GM23338 (cell line): Measurements from ENCODE around the gene CCL7. TPM values are rescaled to one million over a fixed set of nuclear protein-coding genes. Genes with fewer than 3 reads are reported as not detected.

Source experiments
- ATAC-seq: fragments of 200-7000 bp; cut with Tn5 transposase; 3 replicates; pipeline ENCODE4 v1.9.1; 2020
- DNase-seq: peaks from one replicate; pipeline ENCODE4 v3.0.0-alpha.2; 2015; ENCODE audit warnings: low spot score
- H2AFZ ChIP-seq: fragments of 200-600 bp; sonication (generic); 2 replicates; pipeline ENCODE4 v1.8.0; 2016; ENCODE audit warnings: antibody characterized with exemption, mild to moderate bottlenecking, moderate library complexity
- H3F3A ChIP-seq: fragments of 200-600 bp; sonication (generic); replicated peaks from 2 replicates; pipeline ENCODE4 v1.8.0; 2017; ENCODE audit warnings: antibody characterized with exemption, mixed run types, low read depth
- H3K27ac ChIP-seq: fragments of 200-600 bp; sonication (generic); 2 replicates; pipeline ENCODE4 v1.6.1; 2016; ENCODE audit warnings: low read depth
- H3K27me3 ChIP-seq: fragments of 200-600 bp; sonication (generic); 2 replicates; pipeline ENCODE4 v1.8.0; 2016; ENCODE audit warnings: mild to moderate bottlenecking, mixed run types, moderate library complexity; ENCODE audit not compliant: insufficient read depth
- H3K36me3 ChIP-seq: fragments of 200-600 bp; sonication (generic); 2 replicates; pipeline ENCODE4 v1.8.0; 2016; ENCODE audit warnings: mild to moderate bottlenecking; ENCODE audit not compliant: insufficient read depth
- H3K4me1 ChIP-seq: fragments of 200-600 bp; sonication (generic); 2 replicates; pipeline ENCODE4 v1.8.0; 2016; ENCODE audit warnings: mild to moderate bottlenecking, moderate library complexity; ENCODE audit not compliant: insufficient read depth
- H3K4me2 ChIP-seq: fragments of 200-600 bp; sonication (generic); 2 replicates; pipeline ENCODE4 v1.7.1; 2017; ENCODE audit warnings: mixed run types
- H3K4me3 ChIP-seq: fragments of 200-600 bp; sonication (generic); 2 replicates; pipeline ENCODE4 v1.6.1; 2016; ENCODE audit warnings: mixed run types
- H3K79me2 ChIP-seq: fragments of 200-600 bp; sonication (generic); replicated peaks from 2 replicates; pipeline ENCODE4 v1.8.0; 2017; ENCODE audit warnings: mild to moderate bottlenecking; ENCODE audit not compliant: insufficient read depth
- H3K9me2 ChIP-seq: fragments of 200-600 bp; sonication (generic); 2 replicates; pipeline ENCODE4 v1.8.0; 2017; ENCODE audit not compliant: insufficient read depth
- H4K20me1 ChIP-seq: fragments of 200-600 bp; sonication (generic); replicated peaks from 2 replicates; pipeline ENCODE4 v1.8.0; 2017; ENCODE audit warnings: mild to moderate bottlenecking; ENCODE audit not compliant: insufficient read depth
- H3K27ac Mint-ChIP-seq: 2 replicates; pipeline ENCODE4 v1.8.0; 2020; ENCODE audit warnings: inconsistent platforms, mild to moderate bottlenecking, moderate library complexity, mixed read lengths
- H3K27me3 Mint-ChIP-seq: 3 replicates; pipeline ENCODE4 v1.8.0; 2022; ENCODE audit warnings: low read depth, mild to moderate bottlenecking, moderate library complexity, mixed read lengths, inconsistent platforms; ENCODE audit not compliant: insufficient read depth, poor library complexity
- H3K36me3 Mint-ChIP-seq: 3 replicates; pipeline ENCODE4 v1.8.0; 2021; ENCODE audit warnings: low read depth, mild to moderate bottlenecking, inconsistent platforms, moderate library complexity, mixed read lengths
- H3K4me1 Mint-ChIP-seq: 3 replicates; pipeline ENCODE4 v1.8.0; 2020; ENCODE audit warnings: mild to moderate bottlenecking, inconsistent platforms, mixed read lengths
- H3K4me3 Mint-ChIP-seq: 3 replicates; pipeline ENCODE4 v1.8.0; 2021; ENCODE audit warnings: moderate library complexity, mild to moderate bottlenecking, inconsistent platforms, mixed read lengths
- H3K9me3 Mint-ChIP-seq: 3 replicates; pipeline ENCODE4 v1.8.0; 2020; ENCODE audit warnings: moderate library complexity, mild to moderate bottlenecking, inconsistent platforms, mixed read lengths
- CREB1 ChIP-seq: fragments of 250-450 bp; sonication (Bioruptor Pico); IDR thresholded peaks from 2 replicates; pipeline ENCODE4 v1.5.0; 2020; ENCODE audit warnings: low read depth, mild to moderate bottlenecking, moderate library complexity
- EZH2 ChIP-seq: fragments of 200-600 bp; sonication (generic); IDR thresholded peaks from one replicate; pipeline ENCODE4 v1.8.0; 2017; ENCODE audit warnings: antibody characterized with exemption, mild to moderate bottlenecking, low read depth; ENCODE audit not compliant: unreplicated experiment
- EZH2phosphoT487 ChIP-seq: fragments of 200-600 bp; sonication (generic); IDR thresholded peaks from one replicate; pipeline ENCODE4 v1.8.1; 2018; ENCODE audit warnings: antibody characterized with exemption; ENCODE audit not compliant: unreplicated experiment
- JUNB ChIP-seq: IDR thresholded peaks from one replicate; pipeline ENCODE4 v1.6.1; 2016; ENCODE audit warnings: antibody characterized with exemption; ENCODE audit not compliant: unreplicated experiment
- STAT1 ChIP-seq: IDR thresholded peaks from one replicate; pipeline ENCODE4 v1.6.1; 2016; ENCODE audit warnings: antibody characterized with exemption; ENCODE audit not compliant: unreplicated experiment
- ZNF114 ChIP-seq: fragments of 250-450 bp; sonication (Bioruptor Pico); IDR thresholded peaks from 2 replicates; pipeline ENCODE4 v1.5.0; 2020; ENCODE audit warnings: mild to moderate bottlenecking, moderate library complexity
- ZNF331 ChIP-seq: fragments of 250-450 bp; sonication (Bioruptor Pico); IDR thresholded peaks from 2 replicates; pipeline ENCODE4 v1.5.0; 2020; ENCODE audit warnings: low read depth, mild to moderate bottlenecking, moderate library complexity
- polyA plus RNA-seq: library from polyadenylated mRNA; unstranded; fragments of >200 nt; fragmentation: Nextera tagmentation; extraction: Ambion mirVana; gene quantifications from 2 replicates; pipeline ENCODE4 v1.2.1, GENCODE V29; 2016
- total RNA-seq: library from RNA; depleted of rRNA; stranded (reverse); fragments of >200 nt; shearing (Covaris generic); gene quantifications from 2 replicates; pipeline ENCODE4 v1.2.3, GENCODE V29; 2014
- TF ChIP-seq, protein P1 (sequence below), 2 experiments: fragments of 200-600 bp in 1 of 2; sonication (generic) in 1 of 2; conservative IDR thresholded peaks; 2 replicates each; pipeline versions ENCODE4 v1.5.1 to v1.6.1; 2016 to 2017; ENCODE audit warnings: antibody characterized with exemption in 2 of 2, low read depth in 2 of 2, mild to moderate bottlenecking in 2 of 2, moderate library complexity in 1 of 2
- TF ChIP-seq, protein P2 (sequence below): IDR thresholded peaks from one replicate; pipeline ENCODE4 v1.6.1; 2018; ENCODE audit warnings: antibody characterized with exemption; ENCODE audit not compliant: unreplicated experiment

The CCL7 gene
- total and polyA plus RNA-seq, 2 experiments from 2014 or later: not detected

DNA sequence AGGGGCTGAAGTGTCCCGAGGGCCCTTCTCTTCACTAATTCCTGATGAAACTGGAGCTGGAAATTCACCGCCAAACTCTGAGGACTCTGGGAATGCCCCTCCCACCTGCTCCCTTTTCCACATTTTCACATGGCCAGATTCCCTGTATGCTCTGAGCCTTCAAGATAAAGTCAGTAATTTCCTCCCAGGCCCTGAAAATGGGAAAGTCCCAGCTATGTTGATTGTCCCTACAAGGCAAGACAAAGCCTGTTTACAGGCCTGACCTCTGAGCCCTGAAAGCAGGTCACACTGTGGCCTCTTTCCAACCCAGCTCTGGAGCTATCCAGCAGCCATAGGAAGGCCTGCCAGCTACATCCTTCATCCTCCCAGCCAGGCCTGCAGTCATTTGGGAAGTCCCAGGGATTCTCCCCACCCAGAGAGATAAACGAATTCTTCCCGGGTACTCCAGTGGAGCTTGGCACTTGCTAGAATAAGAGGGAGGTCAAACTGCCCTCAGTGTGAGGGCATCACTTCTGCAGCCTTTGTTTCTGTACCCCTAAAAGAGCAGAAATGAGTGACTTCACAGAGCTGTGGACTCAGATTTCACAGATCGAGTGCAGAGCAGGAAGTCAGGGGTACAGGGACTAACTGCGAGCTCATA is 34.5 kb upstream of the CCL7 start:
- H3K27ac ChIP-seq: no peak overlapping the region
- ATAC-seq: peak; percentile 80

DNA sequence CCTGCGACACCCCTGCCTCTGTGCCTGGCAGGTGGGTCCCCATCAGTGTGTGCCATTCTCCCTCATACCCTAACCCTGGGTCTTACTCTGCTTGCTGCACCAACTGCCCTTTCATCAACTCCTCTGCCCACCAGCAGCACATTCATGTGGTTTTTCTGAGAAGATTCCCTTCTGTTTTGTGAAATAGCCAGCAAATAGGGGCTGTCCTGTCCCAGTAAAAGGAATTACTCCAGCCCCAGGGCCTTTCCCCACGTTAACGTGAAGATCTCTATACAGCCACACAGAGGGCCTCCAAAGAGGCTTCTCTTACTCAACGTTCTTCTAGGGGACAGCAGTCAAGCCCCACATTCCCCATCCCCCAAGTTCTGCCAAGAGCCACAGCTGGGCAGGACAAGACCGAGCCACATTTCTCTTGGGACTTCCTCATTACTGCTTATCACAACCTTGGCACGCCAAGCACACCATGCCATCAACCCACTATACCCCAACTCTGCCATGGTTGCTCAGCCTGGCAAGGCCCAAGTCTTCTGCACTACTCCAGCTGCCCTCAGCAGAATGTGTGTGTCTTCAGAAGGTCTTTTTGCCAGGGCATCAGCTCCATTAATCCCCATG is 33.6 kb upstream of the CCL7 start:
- Mint-ChIP-seq H3K27me3 (peaks cover 7% of the 10 kb centered on the region), H3K9me3 (no peaks in the 10 kb centered on the region), H3K4me3 (no peak overlapping the region), H3K27ac (no peak overlapping the region), H3K36me3 (no peaks in the 10 kb centered on the region), H3K4me1 (peaks cover 13% of the 10 kb centered on the region; the same call in 2 of the 3 replicates)
- no peak for ATAC-seq
- Histone ChIP-seq H4K20me1 (no peaks in the 10 kb centered on the region), H3K79me2 (no peaks in the 10 kb centered on the region), H3F3A (no peaks in the 10 kb centered on the region), H3K27me3 (no peaks in the 10 kb centered on the region), H3K27ac (no peak overlapping the region), H3K4me1 (no peaks in the 10 kb centered on the region; the same call in 1 of the 2 replicates), H3K4me2 (no peak overlapping the region), H2AFZ (no peak overlapping the region), H3K4me3 (no peak overlapping the region), H3K9me2 (no peaks in the 10 kb centered on the region), H3K36me3 (no peaks in the 10 kb centered on the region)
- DNase-seq: no peak
- no peak for TF ChIP-seq ZNF331 (CRISPR knock-in tag)
- no peak for TF ChIP-seq ZNF114 (CRISPR knock-in tag)
- no peak for TF ChIP-seq EZH2phosphoT487
- TF ChIP-seq, protein P1, sequence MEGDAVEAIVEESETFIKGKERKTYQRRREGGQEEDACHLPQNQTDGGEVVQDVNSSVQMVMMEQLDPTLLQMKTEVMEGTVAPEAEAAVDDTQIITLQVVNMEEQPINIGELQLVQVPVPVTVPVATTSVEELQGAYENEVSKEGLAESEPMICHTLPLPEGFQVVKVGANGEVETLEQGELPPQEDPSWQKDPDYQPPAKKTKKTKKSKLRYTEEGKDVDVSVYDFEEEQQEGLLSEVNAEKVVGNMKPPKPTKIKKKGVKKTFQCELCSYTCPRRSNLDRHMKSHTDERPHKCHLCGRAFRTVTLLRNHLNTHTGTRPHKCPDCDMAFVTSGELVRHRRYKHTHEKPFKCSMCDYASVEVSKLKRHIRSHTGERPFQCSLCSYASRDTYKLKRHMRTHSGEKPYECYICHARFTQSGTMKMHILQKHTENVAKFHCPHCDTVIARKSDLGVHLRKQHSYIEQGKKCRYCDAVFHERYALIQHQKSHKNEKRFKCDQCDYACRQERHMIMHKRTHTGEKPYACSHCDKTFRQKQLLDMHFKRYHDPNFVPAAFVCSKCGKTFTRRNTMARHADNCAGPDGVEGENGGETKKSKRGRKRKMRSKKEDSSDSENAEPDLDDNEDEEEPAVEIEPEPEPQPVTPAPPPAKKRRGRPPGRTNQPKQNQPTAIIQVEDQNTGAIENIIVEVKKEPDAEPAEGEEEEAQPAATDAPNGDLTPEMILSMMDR (conservative IDR thresholded peaks at IDR 0.05; ENCODE audit: low read depth in 2 of 2): no peak
- TF ChIP-seq CREB1 (CRISPR knock-in tag): no peak
- no peak for TF ChIP-seq JUNB
- no peak for TF ChIP-seq EZH2
- no peak for TF ChIP-seq STAT1
- TF ChIP-seq, protein P2, sequence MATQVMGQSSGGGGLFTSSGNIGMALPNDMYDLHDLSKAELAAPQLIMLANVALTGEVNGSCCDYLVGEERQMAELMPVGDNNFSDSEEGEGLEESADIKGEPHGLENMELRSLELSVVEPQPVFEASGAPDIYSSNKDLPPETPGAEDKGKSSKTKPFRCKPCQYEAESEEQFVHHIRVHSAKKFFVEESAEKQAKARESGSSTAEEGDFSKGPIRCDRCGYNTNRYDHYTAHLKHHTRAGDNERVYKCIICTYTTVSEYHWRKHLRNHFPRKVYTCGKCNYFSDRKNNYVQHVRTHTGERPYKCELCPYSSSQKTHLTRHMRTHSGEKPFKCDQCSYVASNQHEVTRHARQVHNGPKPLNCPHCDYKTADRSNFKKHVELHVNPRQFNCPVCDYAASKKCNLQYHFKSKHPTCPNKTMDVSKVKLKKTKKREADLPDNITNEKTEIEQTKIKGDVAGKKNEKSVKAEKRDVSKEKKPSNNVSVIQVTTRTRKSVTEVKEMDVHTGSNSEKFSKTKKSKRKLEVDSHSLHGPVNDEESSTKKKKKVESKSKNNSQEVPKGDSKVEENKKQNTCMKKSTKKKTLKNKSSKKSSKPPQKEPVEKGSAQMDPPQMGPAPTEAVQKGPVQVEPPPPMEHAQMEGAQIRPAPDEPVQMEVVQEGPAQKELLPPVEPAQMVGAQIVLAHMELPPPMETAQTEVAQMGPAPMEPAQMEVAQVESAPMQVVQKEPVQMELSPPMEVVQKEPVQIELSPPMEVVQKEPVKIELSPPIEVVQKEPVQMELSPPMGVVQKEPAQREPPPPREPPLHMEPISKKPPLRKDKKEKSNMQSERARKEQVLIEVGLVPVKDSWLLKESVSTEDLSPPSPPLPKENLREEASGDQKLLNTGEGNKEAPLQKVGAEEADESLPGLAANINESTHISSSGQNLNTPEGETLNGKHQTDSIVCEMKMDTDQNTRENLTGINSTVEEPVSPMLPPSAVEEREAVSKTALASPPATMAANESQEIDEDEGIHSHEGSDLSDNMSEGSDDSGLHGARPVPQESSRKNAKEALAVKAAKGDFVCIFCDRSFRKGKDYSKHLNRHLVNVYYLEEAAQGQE: no peak

More for the DNA sequence above, 34.5 kb upstream of the CCL7 start:
- no peak overlapping the region for H2AFZ ChIP-seq
- H3K4me2 ChIP-seq: no peak overlapping the region
- no peaks in the 10 kb centered on the region; the same call in 1 of the 2 replicates for H3K4me1 ChIP-seq
- peaks cover 7% of the 10 kb centered on the region for H3K27me3 Mint-ChIP-seq
- H3K27ac Mint-ChIP-seq: no peak overlapping the region
- H3K79me2 ChIP-seq: no peaks in the 10 kb centered on the region
- H3K4me1 Mint-ChIP-seq: peaks cover 11% of the 10 kb centered on the region; the same call in 2 of the 3 replicates
- H3K4me3 Mint-ChIP-seq: no peak overlapping the region
- no peaks in the 10 kb centered on the region for H4K20me1 ChIP-seq
- TF ChIP-seq ZNF331 (CRISPR knock-in tag): no peak
- TF ChIP-seq, protein P2: peak; percentile 26
- no peak overlapping the region for H3K4me3 ChIP-seq
- H3F3A ChIP-seq: no peaks in the 10 kb centered on the region
- no peaks in the 10 kb centered on the region for H3K36me3 Mint-ChIP-seq
- H3K9me2 ChIP-seq: 0 out of 2 replicates have a peak, but pooled peaks cover 3% of the 10 kb centered on the region
- DNase-seq: no peak
- H3K36me3 ChIP-seq: peaks cover 1% of the 10 kb centered on the region; the same call in 1 of the 2 replicates
- H3K9me3 Mint-ChIP-seq: peaks cover 6% of the 10 kb centered on the region
- H3K27me3 ChIP-seq: no peaks in the 10 kb centered on the region
